GM18505 (cell line): Measurements from ENCODE around the gene THAP7.
A peak's percentile ranks its signal among the peaks of the same experiment; 100 is the strongest.
"Not testable (repeated sequence)": the region's sequence is repeated elsewhere in the genome, so short reads cannot be mapped to it uniquely, and the experiment has no call there.

ENCODE experiments used
- ATAC-seq: cut with Tn5 transposase; IDR thresholded peaks from one replicate; pipeline ENCODE4 v1.9.1; 2021; ENCODE audit not compliant: unreplicated experiment
- POLR2A ChIP-seq: IDR thresholded peaks from 4 replicates; pipeline ENCODE4 v1.6.1; 2011; ENCODE audit warnings: borderline replicate concordance; ENCODE audit not compliant: insufficient read depth, insufficient read length; ENCODE audit errors: extremely low read depth

Gene THAP7, protein sequence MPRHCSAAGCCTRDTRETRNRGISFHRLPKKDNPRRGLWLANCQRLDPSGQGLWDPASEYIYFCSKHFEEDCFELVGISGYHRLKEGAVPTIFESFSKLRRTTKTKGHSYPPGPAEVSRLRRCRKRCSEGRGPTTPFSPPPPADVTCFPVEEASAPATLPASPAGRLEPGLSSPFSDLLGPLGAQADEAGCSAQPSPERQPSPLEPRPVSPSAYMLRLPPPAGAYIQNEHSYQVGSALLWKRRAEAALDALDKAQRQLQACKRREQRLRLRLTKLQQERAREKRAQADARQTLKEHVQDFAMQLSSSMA

GRCh38 chr22:21001601-21002325, at the start of gene THAP7:
Gene THAP7, minus strand, starts transcription at chr22:21002118. Its CDS starts 207 bp downstream, at chr22:21001911.
- ATAC-seq: peak; percentile 83
- TF ChIP-seq POLR2A: peak; percentile 93

DNA sequence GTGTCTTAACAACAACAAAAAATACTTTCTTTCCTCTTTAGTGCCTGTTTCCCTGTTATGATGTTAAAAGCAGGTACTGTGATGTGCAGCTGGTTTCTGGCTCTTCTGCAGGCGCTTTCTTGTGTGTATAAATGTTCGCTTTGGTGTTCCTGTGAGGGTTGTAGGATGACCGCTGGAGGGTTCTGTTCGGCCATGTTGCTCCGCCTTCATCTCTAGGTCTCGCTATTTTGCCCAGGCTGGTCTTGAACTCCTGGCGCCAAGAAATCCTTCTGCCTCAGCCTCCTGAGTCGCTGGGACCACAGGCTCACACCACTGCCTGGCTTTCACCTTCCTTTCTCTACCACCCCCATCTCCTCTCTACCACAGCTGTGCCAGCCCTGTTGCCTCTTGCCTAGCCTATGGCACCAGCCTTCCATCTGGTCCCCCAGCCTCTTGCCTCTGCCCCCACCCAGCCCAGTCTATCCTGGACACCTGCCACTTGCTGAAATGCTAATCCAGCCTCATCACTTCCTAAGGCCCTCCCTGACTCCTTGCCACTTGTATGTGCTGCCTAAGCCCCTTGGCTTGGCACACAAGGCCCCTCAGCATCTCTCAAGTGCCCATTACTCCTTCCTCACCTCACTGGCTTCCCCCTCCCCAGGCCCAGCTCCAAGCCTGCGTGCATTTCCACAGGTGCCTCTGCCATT, 49.4 kb upstream of the THAP7 start:
- no peak for ATAC-seq
- TF ChIP-seq POLR2A: no peak

- ATAC-seq: not testable (repeated sequence)
Observed at GRCh38 chr22:21048965-21049364, 47.0 kb upstream of the THAP7 start.

DNA sequence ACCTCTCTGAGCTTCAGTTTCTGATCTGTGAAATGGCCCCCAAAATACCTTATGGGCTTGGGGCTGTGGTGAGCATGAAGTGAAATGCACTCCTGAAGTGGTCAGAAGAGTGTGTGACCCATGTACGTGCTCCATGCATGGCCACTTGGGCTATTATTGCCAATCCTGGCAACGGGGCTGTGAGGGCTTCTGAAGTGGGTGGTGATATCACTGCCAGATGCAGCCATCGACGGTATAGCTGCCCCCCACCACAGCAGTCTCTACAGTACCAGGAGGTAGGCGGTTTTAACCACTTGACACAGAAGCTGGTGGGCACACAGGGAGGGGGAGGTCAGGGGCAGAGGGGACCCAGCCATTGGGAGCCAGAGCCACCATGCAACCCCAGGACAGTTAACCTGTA, 46.5 kb upstream of the THAP7 start:
- not testable (repeated sequence) for ATAC-seq

- no peak for ATAC-seq
- TF ChIP-seq POLR2A: no peak
Observed at GRCh38 chr22:21047730-21048129, 45.8 kb upstream of the THAP7 start.

DNA sequence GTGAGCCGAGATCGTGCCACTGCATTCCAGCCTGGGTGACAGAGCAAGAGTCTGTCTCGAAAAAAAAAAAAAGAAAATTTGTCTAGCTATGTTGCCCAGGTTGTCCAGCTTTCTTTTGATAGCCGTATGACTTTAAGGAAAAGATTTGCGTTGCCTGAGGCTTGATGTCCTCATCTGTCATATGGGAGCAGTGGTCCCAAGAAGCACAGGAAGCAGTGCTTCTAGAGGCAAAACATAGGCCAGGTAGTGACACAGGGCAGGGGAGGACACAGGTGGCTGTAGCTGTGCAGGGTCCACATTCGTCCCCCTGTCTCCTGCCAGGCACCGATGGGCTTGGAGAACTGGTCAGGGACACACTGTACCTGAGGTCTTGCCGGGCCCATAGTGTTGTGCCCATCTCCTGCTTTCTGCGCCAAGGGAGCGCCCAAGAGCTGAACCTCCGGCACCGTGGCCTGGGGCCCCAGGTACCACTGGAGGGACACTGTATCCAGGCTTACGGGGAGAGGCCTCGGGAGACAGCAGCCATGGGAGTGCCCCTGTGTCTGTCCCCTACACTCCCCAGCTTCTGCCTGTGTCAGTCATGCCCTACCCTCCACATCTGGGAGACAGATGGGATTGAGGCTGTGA, 45.2 kb upstream of the THAP7 start:
- no peak for ATAC-seq

DNA sequence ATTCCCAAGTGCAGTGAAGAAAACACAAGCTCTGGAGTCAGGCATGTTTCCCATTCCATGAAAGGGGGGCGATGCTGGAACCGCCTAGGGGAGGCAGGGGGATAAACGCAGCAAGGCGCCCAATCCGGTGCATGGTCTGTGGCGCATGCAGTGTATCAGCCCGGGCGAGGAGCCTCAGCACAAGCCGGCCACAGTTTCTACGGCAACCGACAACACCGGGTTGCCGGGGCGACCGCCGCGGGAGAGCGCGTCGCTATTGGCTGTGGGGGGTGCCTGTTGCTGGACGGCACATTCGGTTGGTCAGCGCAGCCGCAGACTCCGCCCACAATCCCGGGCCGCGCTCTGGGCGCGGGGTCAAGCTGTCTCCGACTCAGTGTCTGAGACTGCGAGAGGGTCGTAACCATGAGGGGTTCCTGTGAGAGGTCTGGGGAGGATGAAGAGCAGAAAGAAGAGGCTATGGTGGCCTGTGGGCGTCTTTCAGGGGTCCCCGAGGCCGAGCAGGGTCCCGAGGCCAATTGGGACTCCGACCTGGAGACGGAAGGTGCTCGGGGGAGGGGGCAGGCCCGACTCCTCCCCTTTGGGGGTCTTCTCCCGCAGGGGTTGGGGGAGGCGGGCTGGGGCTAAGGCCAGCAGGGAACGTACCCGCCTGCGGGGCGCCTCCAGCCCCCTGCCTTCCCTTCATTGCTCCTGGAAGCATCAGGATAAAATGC, 43.8 kb upstream of the THAP7 start, which contains the start of gene LRRC74B:
Gene LRRC74B (plus strand): TSS at position 362 of the 710 bp plus-strand sequence. CDS start 41 bp downstream, at position 403.
- TF ChIP-seq POLR2A: no peak
- peak; percentile 73 for ATAC-seq

More for the DNA sequence above, 45.2 kb upstream of the THAP7 start:
- no peak for TF ChIP-seq POLR2A

- ATAC-seq: peak; percentile 17
- TF ChIP-seq POLR2A: no peak
Observed at GRCh38 chr22:21044931-21045584, 43.1 kb upstream of the THAP7 start.

- no peak for ATAC-seq
- no peak for TF ChIP-seq POLR2A
Observed at GRCh38 chr22:21043860-21044535, 42.1 kb upstream of the THAP7 start.

DNA sequence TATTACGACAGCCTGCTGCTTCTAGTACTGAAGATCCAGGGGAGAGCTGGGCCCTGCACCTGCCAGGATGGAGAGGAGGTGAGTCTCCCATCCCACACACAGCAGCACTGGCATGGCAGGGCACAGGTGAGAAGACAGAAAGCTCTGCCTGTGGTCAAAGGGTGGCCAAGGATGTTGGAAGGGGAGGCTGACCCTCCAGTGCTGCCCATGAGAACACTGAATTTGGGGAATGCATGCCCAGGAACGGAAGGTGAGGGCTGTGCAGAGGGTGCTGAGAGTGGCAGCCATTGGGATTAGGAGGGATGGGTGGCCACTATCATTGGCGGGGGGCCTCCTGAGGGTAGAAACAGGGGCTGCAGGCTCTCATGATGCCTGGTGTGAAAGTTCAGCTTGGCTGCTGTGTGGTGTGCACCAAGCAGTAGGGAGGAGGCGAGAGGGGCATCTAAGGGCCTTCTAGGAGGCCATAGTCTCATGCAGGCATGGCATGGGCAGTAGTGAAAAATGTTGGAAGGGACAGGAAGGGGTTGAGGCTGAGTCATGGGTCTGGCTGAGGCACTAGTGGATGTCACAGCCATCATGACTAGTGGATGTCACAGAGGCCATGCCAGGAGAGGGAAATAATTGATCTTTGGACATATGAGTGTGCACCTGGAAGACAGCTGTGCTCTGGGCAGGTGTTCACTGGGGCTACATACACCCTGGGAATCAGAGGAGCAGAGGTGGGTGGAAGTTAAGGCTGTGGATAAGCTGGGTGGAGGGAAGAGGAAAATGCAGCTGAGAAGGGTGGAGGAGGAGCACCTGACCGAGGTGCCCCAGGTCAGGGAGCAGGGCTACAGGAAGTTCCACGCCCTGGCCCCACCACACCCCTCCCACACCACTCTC, 41.3 kb upstream of the THAP7 start:
- ATAC-seq: no peak
- no peak for TF ChIP-seq POLR2A

- ATAC-seq: no peak
- TF ChIP-seq POLR2A: no peak
Observed at GRCh38 chr22:21041937-21042336, 40.0 kb upstream of the THAP7 start.

- ATAC-seq: not testable (repeated sequence)
Observed at GRCh38 chr22:21039158-21039557, 37.2 kb upstream of the THAP7 start.
